CD4-positive, alpha-beta T cell treated with Interleukin-17A for 1 hour (primary cell): ENCODE data around the gene MRPS5.
A peak's percentile ranks its signal among the peaks of the same experiment; 100 is the strongest.

Experiments
- DNase-seq: peaks from one replicate; pipeline ENCODE4 v3.0.0-alpha.2; 2020

Gene MRPS5

GRCh38 chr2:95086017-95086416 is 35.6 kb downstream of the MRPS5 start:
- DNase-seq = no peak

GRCh38 chr2:95082477-95082876 is 39.1 kb downstream of the MRPS5 start:
- DNase-seq = no peak

- no peak for DNase-seq
These were observed 42.4 kb downstream of the MRPS5 start for GRCh38 chr2:95079199-95079683.

- DNase-seq = no peak
These were observed 43.6 kb downstream of the MRPS5 start for GRCh38 chr2:95077861-95078603.

- DNase-seq = no peak
These were observed 44.1 kb downstream of the MRPS5 start for GRCh38 chr2:95077530-95077825.

- peak; percentile 92 for DNase-seq
These were observed 44.7 kb downstream of the MRPS5 start for GRCh38 chr2:95076705-95077529.

GRCh38 chr2:95075440-95076132 is 46.0 kb downstream of the MRPS5 start:
- DNase-seq = no peak

- peak; percentile 73 for DNase-seq
These were observed 46.8 kb downstream of the MRPS5 start for GRCh38 chr2:95074663-95075439.

- no peak for DNase-seq
These were observed 47.5 kb downstream of the MRPS5 start for GRCh38 chr2:95073856-95074662.

GRCh38 chr2:95072424-95072823 is 49.2 kb downstream of the MRPS5 start:
- DNase-seq = no peak

- DNase-seq = no peak
These were observed 49.8 kb downstream of the MRPS5 start for GRCh38 chr2:95071856-95072255.

GRCh38 chr2:95069465-95069864 is 52.1 kb downstream of the MRPS5 start:
- DNase-seq = no peak

- DNase-seq = no peak
These were observed 53.4 kb downstream of the MRPS5 start for GRCh38 chr2:95068256-95068655.

- DNase-seq = no peak
These were observed 58.3 kb downstream of the MRPS5 start for GRCh38 chr2:95063086-95063958.

- no peak for DNase-seq
These were observed 59.1 kb downstream of the MRPS5 start for GRCh38 chr2:95062242-95063085.

- no peak for DNase-seq
These were observed 59.9 kb downstream of the MRPS5 start for GRCh38 chr2:95061601-95062183.

- DNase-seq = no peak
These were observed 60.5 kb downstream of the MRPS5 start for GRCh38 chr2:95061119-95061512.

GRCh38 chr2:95060446-95061118 is 61.0 kb downstream of the MRPS5 start:
- no peak for DNase-seq
